Activated naive CD8-positive, alpha-beta T cell treated with anti-CD3 and anti-CD28 coated beads, Interleukin-2, amount 10 ng/mL, durations not matched to agents 7 days and 5 days (primary cell): ENCODE data around the gene EPM2AIP1. TPM values are rescaled to one million over a fixed set of nuclear protein-coding genes. Genes with fewer than 3 reads are reported as not detected.
"Not testable (repeated sequence)": the region's sequence is repeated elsewhere in the genome, so short reads cannot be mapped to it uniquely, and the experiment has no call there.

Source experiments
- ATAC-seq: fragments of 150-1000 bp; cut with Tn5 transposase; one replicate; pipeline ENCODE4 v1.10.0; 2021; ENCODE audit warnings: low read depth, moderate library complexity
- POLR2A ChIA-PET: fragments of 350-600 bp; sonication (Branson Sonifier 250); formaldehyde crosslinking; loops from one replicate; lab custom pipeline; 2021; ENCODE audit warnings: antibody characterized with exemption; lab: Charles Lee
- DNase-seq: peaks from one replicate; pipeline ENCODE4 v3.0.0; 2021
- H3K27ac Mint-ChIP-seq: one replicate; pipeline ENCODE4 v1.8.0; 2022; ENCODE audit warnings: mild to moderate bottlenecking, mixed read lengths
- H3K27me3 Mint-ChIP-seq: one replicate; pipeline ENCODE4 v1.8.0; 2022; ENCODE audit warnings: mild to moderate bottlenecking, moderate library complexity, mixed read lengths
- H3K36me3 Mint-ChIP-seq: one replicate; pipeline ENCODE4 v1.8.0; 2021; ENCODE audit warnings: mild to moderate bottlenecking, mixed read lengths
- H3K4me1 Mint-ChIP-seq: one replicate; pipeline ENCODE4 v1.8.0; 2021; ENCODE audit warnings: mixed read lengths
- H3K4me3 Mint-ChIP-seq: one replicate; pipeline ENCODE4 v1.8.0; 2022; ENCODE audit warnings: mild to moderate bottlenecking, moderate library complexity, mixed read lengths
- H3K9me3 Mint-ChIP-seq: one replicate; pipeline ENCODE4 v1.8.0; 2021; ENCODE audit warnings: mixed read lengths
- total RNA-seq, 2 experiments: library from RNA; stranded (reverse); gene quantifications; one replicate each; pipeline ENCODE4 v1.2.3, GENCODE V29; 2021

EPM2AIP1 gene
- total RNA-seq, 2 experiments from 2014 or later: 26.8 to 28.6 TPM

- H3K27me3 Mint-ChIP-seq: no peaks in the 10 kb centered on the region
- H3K9me3 Mint-ChIP-seq: no peaks in the 10 kb centered on the region
- peak overlapping the region; percentile 35 for H3K27ac Mint-ChIP-seq
- POLR2A ChIA-PET: interaction anchor here (0.6 to 0.7 kb wide), 2 partner anchors 14 to 88 kb away, joined by 3 to 6 read pairs; no protein-coding TSS in a partner anchor
- no peak for DNase-seq
- H3K4me3 Mint-ChIP-seq: peak overlapping the region; percentile 69
- H3K36me3 Mint-ChIP-seq: peaks cover 51% of the 10 kb centered on the region
- ATAC-seq: no peak
- peaks cover 37% of the 10 kb centered on the region for H3K4me1 Mint-ChIP-seq
Measured at GRCh38 chr3:36988356-36988755, 4.6 kb downstream of the EPM2AIP1 start.

- Mint-ChIP-seq H3K4me3 (no peak overlapping the region), H3K9me3 (peaks cover 12% of the 10 kb centered on the region), H3K27ac (no peak overlapping the region), H3K36me3 (peaks cover 65% of the 10 kb centered on the region), H3K27me3 (no peaks in the 10 kb centered on the region), H3K4me1 (peaks cover 3% of the 10 kb centered on the region)
- ATAC-seq: no peak
- no peak for DNase-seq
- POLR2A ChIA-PET: interaction anchor here (0.7 kb wide), 1 partner anchor 39 kb away, joined by 3 read pairs; no protein-coding TSS in a partner anchor
Measured at GRCh38 chr3:36981006-36981405, 11.9 kb downstream of the EPM2AIP1 start.

- Mint-ChIP-seq H3K9me3 (peaks cover 3% of the 10 kb centered on the region), H3K4me3 (peak overlapping the region; percentile 20), H3K27ac (peak overlapping the region; percentile 71), H3K36me3 (peaks cover 24% of the 10 kb centered on the region), H3K4me1 (peaks cover 30% of the 10 kb centered on the region), H3K27me3 (no peaks in the 10 kb centered on the region)
- ATAC-seq: no peak
- POLR2A ChIA-PET: interaction anchor here (0.7 to 1.9 kb wide), 4 partner anchors 15 to 30 kb away, joined by 3 to 7 read pairs (median 3); partner anchors contain the start of gene MLH1
- no peak for DNase-seq
Measured at GRCh38 chr3:36973139-36973538, 19.8 kb downstream of the EPM2AIP1 start.

- no peak overlapping the region for H3K4me3 Mint-ChIP-seq
- H3K9me3 Mint-ChIP-seq: peaks cover 3% of the 10 kb centered on the region
- no peaks in the 10 kb centered on the region for H3K27me3 Mint-ChIP-seq
- ATAC-seq (no peak), DNase-seq (no peak)
- H3K27ac Mint-ChIP-seq: no peak overlapping the region
- peaks cover 21% of the 10 kb centered on the region for H3K36me3 Mint-ChIP-seq
- POLR2A ChIA-PET: no interaction called here
- H3K4me1 Mint-ChIP-seq: peaks cover 30% of the 10 kb centered on the region
Measured at GRCh38 chr3:36972163-36972562, 20.8 kb downstream of the EPM2AIP1 start.

GRCh38 chr3:36969540-36970432 lies 23.1 kb downstream of the EPM2AIP1 start:
- Mint-ChIP-seq H3K4me1 (peaks cover 33% of the 10 kb centered on the region), H3K9me3 (peaks cover 3% of the 10 kb centered on the region), H3K27me3 (no peaks in the 10 kb centered on the region), H3K27ac (peak overlapping the region; percentile 64), H3K4me3 (peak overlapping the region; percentile 26), H3K36me3 (peaks cover 12% of the 10 kb centered on the region)
- POLR2A ChIA-PET: interaction anchor here (0.6 to 1.3 kb wide), 5 partner anchors 21 to 52 kb away, joined by 3 to 10 read pairs (median 3); partner anchors contain the start of genes EPM2AIP1 and MLH1
- peak; percentile 94 for ATAC-seq
- DNase-seq: no peak

GRCh38 chr3:36969085-36969484 lies 23.8 kb downstream of the EPM2AIP1 start:
- peaks cover 3% of the 10 kb centered on the region for H3K9me3 Mint-ChIP-seq
- H3K27me3 Mint-ChIP-seq: no peaks in the 10 kb centered on the region
- peak overlapping the region; percentile 26 for H3K4me3 Mint-ChIP-seq
- H3K4me1 Mint-ChIP-seq: peaks cover 34% of the 10 kb centered on the region
- peaks cover 11% of the 10 kb centered on the region for H3K36me3 Mint-ChIP-seq
- peak overlapping the region; percentile 64 for H3K27ac Mint-ChIP-seq
- no peak for ATAC-seq
- DNase-seq: no peak
- POLR2A ChIA-PET: interaction anchor here (1.3 kb wide), 1 partner anchor 25 kb away, joined by 3 read pairs; no protein-coding TSS in a partner anchor

- Mint-ChIP-seq H3K27me3 (no peaks in the 10 kb centered on the region), H3K27ac (no peak overlapping the region), H3K4me1 (peaks cover 19% of the 10 kb centered on the region), H3K9me3 (no peaks in the 10 kb centered on the region), H3K4me3 (no peak overlapping the region), H3K36me3 (peaks cover 2% of the 10 kb centered on the region)
- ATAC-seq (no peak), DNase-seq (no peak)
- POLR2A ChIA-PET: no interaction called here
Measured at GRCh38 chr3:36965440-36965839, 27.5 kb downstream of the EPM2AIP1 start.

GRCh38 chr3:36964817-36965216 lies 28.1 kb downstream of the EPM2AIP1 start:
- Mint-ChIP-seq H3K4me1 (peaks cover 16% of the 10 kb centered on the region), H3K9me3 (no peaks in the 10 kb centered on the region), H3K27ac (no peak overlapping the region), H3K36me3 (peaks cover 2% of the 10 kb centered on the region), H3K27me3 (no peaks in the 10 kb centered on the region), H3K4me3 (no peak overlapping the region)
- ATAC-seq (no peak), DNase-seq (no peak)
- POLR2A ChIA-PET: interaction anchor here (0.6 to 0.8 kb wide), 2 partner anchors 13 to 28 kb away, joined by 3 read pairs; partner anchors contain the start of genes EPM2AIP1 and MLH1

GRCh38 chr3:36964331-36964730 lies 28.6 kb downstream of the EPM2AIP1 start:
- no peak overlapping the region for H3K27ac Mint-ChIP-seq
- H3K4me1 Mint-ChIP-seq: peaks cover 12% of the 10 kb centered on the region
- ATAC-seq: no peak
- H3K9me3 Mint-ChIP-seq: no peaks in the 10 kb centered on the region
- no peak overlapping the region for H3K4me3 Mint-ChIP-seq
- no peak for DNase-seq
- H3K27me3 Mint-ChIP-seq: no peaks in the 10 kb centered on the region
- peaks cover 2% of the 10 kb centered on the region for H3K36me3 Mint-ChIP-seq
- POLR2A ChIA-PET: interaction anchor here (0.6 to 0.8 kb wide), 2 partner anchors 14 to 29 kb away, joined by 3 read pairs; partner anchors contain the start of genes EPM2AIP1 and MLH1

- H3K36me3 Mint-ChIP-seq, ATAC-seq, H3K27ac Mint-ChIP-seq, H3K27me3 Mint-ChIP-seq, DNase-seq, H3K9me3 Mint-ChIP-seq, H3K4me3 Mint-ChIP-seq, POLR2A ChIA-PET: not testable (repeated sequence)
- peaks cover 11% of the 10 kb centered on the region for H3K4me1 Mint-ChIP-seq
Measured at GRCh38 chr3:36963008-36963407, 29.9 kb downstream of the EPM2AIP1 start.

- H3K4me3 Mint-ChIP-seq: no peak overlapping the region
- POLR2A ChIA-PET: interaction anchor here (0.7 kb wide), 1 partner anchor 36 kb away, joined by 3 read pairs; no protein-coding TSS in a partner anchor
- H3K27me3 Mint-ChIP-seq: no peaks in the 10 kb centered on the region
- H3K9me3 Mint-ChIP-seq: no peaks in the 10 kb centered on the region
- ATAC-seq (no peak), DNase-seq (no peak)
- no peak overlapping the region for H3K27ac Mint-ChIP-seq
- no peaks in the 10 kb centered on the region for H3K36me3 Mint-ChIP-seq
- peaks cover 13% of the 10 kb centered on the region for H3K4me1 Mint-ChIP-seq
Measured at GRCh38 chr3:36960502-36960901, 32.4 kb downstream of the EPM2AIP1 start.

- Mint-ChIP-seq H3K27me3 (peaks cover 2% of the 10 kb centered on the region), H3K27ac (no peak overlapping the region), H3K36me3 (no peaks in the 10 kb centered on the region), H3K9me3 (no peaks in the 10 kb centered on the region), H3K4me1 (peaks cover 9% of the 10 kb centered on the region), H3K4me3 (no peak overlapping the region)
- DNase-seq (no peak), ATAC-seq (no peak)
- POLR2A ChIA-PET: interaction anchor here (0.7 kb wide), 1 partner anchor 35 kb away, joined by 3 read pairs; no protein-coding TSS in a partner anchor
Measured at GRCh38 chr3:36959821-36960220, 33.1 kb downstream of the EPM2AIP1 start.
